ENCODE measurements around the gene RAB3IP. TPM values are rescaled to one million over a fixed set of nuclear protein-coding genes. Genes with fewer than 3 reads are reported as not detected.

RAB3IP gene
- total and polyA plus RNA-seq, 10 of the 15 experiments (the other 5 are each of a cell fraction or from before 2014, with no cell fraction given): 18.8 to 53.6 (median 28.7) TPM

DNA sequence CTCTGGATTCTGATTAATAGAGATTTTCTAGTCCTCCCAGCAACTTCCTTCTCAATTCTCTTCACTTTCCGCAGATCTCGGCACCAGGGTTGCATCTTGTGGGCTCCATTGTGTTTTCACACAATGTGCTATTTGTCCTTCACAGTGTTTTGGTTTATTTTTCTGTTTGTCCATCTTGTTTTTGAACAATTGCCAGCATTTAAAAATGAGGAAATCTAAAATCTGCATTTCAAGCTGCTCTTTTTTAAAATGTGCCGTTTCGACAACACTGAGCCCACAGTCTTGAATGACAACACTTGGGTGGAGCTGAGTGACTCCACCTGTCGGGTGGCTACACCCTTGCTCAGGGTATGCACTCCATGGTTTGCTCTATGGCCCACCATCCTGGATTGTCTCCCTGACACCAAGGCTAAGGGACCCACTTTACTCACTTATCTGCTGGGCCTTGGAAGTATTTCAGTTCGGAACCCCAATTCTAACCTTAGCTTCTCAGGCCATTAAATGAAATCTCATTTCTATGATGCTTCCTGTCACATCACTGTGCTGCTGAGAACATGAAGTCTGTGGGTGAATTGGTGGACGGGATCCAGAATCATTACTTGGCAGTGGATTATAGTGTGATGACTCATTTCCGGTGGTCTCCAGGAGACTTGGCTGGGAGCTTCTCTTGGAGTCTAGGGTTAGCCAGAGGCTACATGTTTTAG, 82.9 kb downstream of the RAB3IP start:
- POLR2A ChIA-PET: no interaction called here
- 0 out of 4 replicates have a peak, but pooled peaks cover 0 to 3% of the 10 kb centered on the region in 2 experiments for H3K36me3 ChIP-seq (ENCODE audit: control insufficient read depth in 2 of 2, insufficient read depth in 2 of 2, low read length in 1 of 2)
- no peak overlapping the region for H2AFZ ChIP-seq (ENCODE audit: control insufficient read depth, low read depth, low read length)
- H3K4me3 ChIP-seq: no peak overlapping the region
- CTCF ChIA-PET: interaction anchor here (0.6 kb wide), 1 partner anchor 136 kb away, joined by 3 read pairs; no protein-coding TSS in a partner anchor
- H3K9me3 ChIP-seq (replicated peaks; ENCODE audit: control insufficient read depth, insufficient read depth, low read length): no peaks in the 10 kb centered on the region
- H3K4me1 ChIP-seq (ENCODE audit: control insufficient read depth, insufficient read depth, low read length): peaks cover 2% of the 10 kb centered on the region; the same call in 1 of the 2 replicates
- RAD21 ChIA-PET (ENCODE audit: unreplicated experiment): no interaction called here
- H3K27me3 ChIP-seq (replicated peaks in 1 of 2; ENCODE audit: control insufficient read depth in 2 of 2, insufficient read depth in 2 of 2, low read length in 1 of 2): no peaks in the 10 kb centered on the region
- DNase-seq (ENCODE audit: low read depth, low spot score): no peak
- H4K20me1 ChIP-seq (ENCODE audit: control insufficient read depth, insufficient read depth): no peaks in the 10 kb centered on the region
- ATAC-seq: no peak
- intact Hi-C loops (cut with micrococcal nuclease; ENCODE audit: unreplicated experiment) (no loop called here), in situ Hi-C loops (cut with MboI) (no loop called here)
- H3K79me2 ChIP-seq (ENCODE audit: control insufficient read depth, insufficient read depth, low read length): no peaks in the 10 kb centered on the region
- SMC1A ChIA-PET (ENCODE audit: uncharacterized antibody, unreplicated experiment): no interaction called here
- whole genome bisulfite sequencing (ENCODE audit: insufficient coverage, insufficient replicate concordance, low lambda C conversion rate, missing lambda C conversion rate): 52% methylated on average over 8 of the region's 8 CpGs
- TF ChIP-seq POLR2A (IDR thresholded peaks at IDR 0.05; ENCODE audit: low read depth, low read length): no peak
- TF ChIP-seq SMAD5 (IDR thresholded peaks at IDR 0.05; ENCODE audit: low read depth): no peak
- no peak for TF ChIP-seq IKZF2 (IDR thresholded peaks at IDR 0.05)
- no peak for TF ChIP-seq ASH2L (IDR thresholded peaks at IDR 0.05; ENCODE audit: borderline replicate concordance, low read depth)
- no peak for TF ChIP-seq RAD21 (IDR thresholded peaks at IDR 0.05; ENCODE audit: insufficient read depth, low read depth, low read length)
- no peak for TF ChIP-seq ZNF274 (IDR thresholded peaks at IDR 0.05; ENCODE audit: insufficient read depth, insufficient read length)
- no peak for TF ChIP-seq SREBF2 (IDR thresholded peaks at IDR 0.05; ENCODE audit: low read length)
- no peak for TF ChIP-seq WRNIP1 (IDR thresholded peaks at IDR 0.05; ENCODE audit: borderline replicate concordance, low read depth, low read length)
- TF ChIP-seq, protein P1, sequence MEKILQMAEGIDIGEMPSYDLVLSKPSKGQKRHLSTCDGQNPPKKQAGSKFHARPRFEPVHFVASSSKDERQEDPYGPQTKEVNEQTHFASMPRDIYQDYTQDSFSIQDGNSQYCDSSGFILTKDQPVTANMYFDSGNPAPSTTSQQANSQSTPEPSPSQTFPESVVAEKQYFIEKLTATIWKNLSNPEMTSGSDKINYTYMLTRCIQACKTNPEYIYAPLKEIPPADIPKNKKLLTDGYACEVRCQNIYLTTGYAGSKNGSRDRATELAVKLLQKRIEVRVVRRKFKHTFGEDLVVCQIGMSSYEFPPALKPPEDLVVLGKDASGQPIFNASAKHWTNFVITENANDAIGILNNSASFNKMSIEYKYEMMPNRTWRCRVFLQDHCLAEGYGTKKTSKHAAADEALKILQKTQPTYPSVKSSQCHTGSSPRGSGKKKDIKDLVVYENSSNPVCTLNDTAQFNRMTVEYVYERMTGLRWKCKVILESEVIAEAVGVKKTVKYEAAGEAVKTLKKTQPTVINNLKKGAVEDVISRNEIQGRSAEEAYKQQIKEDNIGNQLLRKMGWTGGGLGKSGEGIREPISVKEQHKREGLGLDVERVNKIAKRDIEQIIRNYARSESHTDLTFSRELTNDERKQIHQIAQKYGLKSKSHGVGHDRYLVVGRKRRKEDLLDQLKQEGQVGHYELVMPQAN (conservative IDR thresholded peaks at IDR 0.05): no peak
- no peak for TF ChIP-seq MXI1 (IDR thresholded peaks at IDR 0.05; ENCODE audit: low read depth, low read length)
- TF ChIP-seq CEBPZ (IDR thresholded peaks at IDR 0.05; ENCODE audit: low read depth, low read length): no peak
- TF ChIP-seq, protein P2, sequence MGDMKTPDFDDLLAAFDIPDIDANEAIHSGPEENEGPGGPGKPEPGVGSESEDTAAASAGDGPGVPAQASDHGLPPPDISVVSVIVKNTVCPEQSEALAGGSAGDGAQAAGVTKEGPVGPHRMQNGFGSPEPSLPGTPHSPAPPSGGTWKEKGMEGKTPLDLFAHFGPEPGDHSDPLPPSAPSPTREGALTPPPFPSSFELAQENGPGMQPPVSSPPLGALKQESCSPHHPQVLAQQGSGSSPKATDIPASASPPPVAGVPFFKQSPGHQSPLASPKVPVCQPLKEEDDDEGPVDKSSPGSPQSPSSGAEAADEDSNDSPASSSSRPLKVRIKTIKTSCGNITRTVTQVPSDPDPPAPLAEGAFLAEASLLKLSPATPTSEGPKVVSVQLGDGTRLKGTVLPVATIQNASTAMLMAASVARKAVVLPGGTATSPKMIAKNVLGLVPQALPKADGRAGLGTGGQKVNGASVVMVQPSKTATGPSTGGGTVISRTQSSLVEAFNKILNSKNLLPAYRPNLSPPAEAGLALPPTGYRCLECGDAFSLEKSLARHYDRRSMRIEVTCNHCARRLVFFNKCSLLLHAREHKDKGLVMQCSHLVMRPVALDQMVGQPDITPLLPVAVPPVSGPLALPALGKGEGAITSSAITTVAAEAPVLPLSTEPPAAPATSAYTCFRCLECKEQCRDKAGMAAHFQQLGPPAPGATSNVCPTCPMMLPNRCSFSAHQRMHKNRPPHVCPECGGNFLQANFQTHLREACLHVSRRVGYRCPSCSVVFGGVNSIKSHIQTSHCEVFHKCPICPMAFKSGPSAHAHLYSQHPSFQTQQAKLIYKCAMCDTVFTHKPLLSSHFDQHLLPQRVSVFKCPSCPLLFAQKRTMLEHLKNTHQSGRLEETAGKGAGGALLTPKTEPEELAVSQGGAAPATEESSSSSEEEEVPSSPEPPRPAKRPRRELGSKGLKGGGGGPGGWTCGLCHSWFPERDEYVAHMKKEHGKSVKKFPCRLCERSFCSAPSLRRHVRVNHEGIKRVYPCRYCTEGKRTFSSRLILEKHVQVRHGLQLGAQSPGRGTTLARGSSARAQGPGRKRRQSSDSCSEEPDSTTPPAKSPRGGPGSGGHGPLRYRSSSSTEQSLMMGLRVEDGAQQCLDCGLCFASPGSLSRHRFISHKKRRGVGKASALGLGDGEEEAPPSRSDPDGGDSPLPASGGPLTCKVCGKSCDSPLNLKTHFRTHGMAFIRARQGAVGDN (IDR thresholded peaks at IDR 0.05): no peak
- no peak for TF ChIP-seq PML (IDR thresholded peaks at IDR 0.05; ENCODE audit: low read length)
- no peak for TF ChIP-seq ZSCAN29 (IDR thresholded peaks at IDR 0.05)
- no peak for TF ChIP-seq IRF4 (IDR thresholded peaks at IDR 0.05; ENCODE audit: low read depth, low read length)
- no peak for TF ChIP-seq POU2F2 (IDR thresholded peaks at IDR 0.05; ENCODE audit: borderline replicate concordance, low read depth, low read length)
- no peak overlapping the region for H3K4me2 ChIP-seq (ENCODE audit: control insufficient read depth, insufficient read depth)
- FAIRE-seq: no peak
- no peak overlapping the region for H3K9ac ChIP-seq (ENCODE audit: control insufficient read depth, insufficient read depth, low read length)
- no peak overlapping the region for H3K27ac ChIP-seq (ENCODE audit: control insufficient read depth, insufficient read depth)
- BruUV-seq (replicated peaks): no TSS peak
